Measurements from ENCODE around the gene LRRC15.

The LRRC15 gene

GRCh38 chr3:194386066-194386465, 16.5 kb upstream of the LRRC15 start:
- DNase-seq (ENCODE audit: low read depth, low spot score): no peak

DNA sequence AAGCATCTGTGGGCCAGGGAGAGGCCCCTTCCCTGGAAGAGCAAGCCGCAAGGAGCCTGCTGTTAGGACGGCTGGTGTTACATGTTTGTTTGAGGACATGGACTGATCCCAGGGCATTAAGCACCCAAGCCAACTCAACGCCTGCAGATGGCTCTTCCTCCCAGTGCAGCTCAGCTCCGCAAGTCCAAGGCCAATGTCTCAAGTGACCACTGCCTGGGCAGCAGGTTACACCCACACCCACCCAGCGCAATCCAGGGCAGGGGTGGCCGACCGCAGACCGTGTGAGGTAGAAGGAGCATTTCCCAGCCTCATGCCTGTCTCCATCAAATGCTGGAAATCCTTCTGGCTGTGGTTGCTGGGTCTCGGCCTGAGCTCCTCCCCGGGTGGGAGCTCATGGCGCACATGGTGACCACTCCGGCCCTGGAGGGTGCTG, 15.0 kb upstream of the LRRC15 start:
- no peak for DNase-seq (ENCODE audit: low read depth, low spot score)

GRCh38 chr3:194384156-194384555, 14.6 kb upstream of the LRRC15 start:
- DNase-seq (ENCODE audit: low read depth, low spot score): no peak

DNA sequence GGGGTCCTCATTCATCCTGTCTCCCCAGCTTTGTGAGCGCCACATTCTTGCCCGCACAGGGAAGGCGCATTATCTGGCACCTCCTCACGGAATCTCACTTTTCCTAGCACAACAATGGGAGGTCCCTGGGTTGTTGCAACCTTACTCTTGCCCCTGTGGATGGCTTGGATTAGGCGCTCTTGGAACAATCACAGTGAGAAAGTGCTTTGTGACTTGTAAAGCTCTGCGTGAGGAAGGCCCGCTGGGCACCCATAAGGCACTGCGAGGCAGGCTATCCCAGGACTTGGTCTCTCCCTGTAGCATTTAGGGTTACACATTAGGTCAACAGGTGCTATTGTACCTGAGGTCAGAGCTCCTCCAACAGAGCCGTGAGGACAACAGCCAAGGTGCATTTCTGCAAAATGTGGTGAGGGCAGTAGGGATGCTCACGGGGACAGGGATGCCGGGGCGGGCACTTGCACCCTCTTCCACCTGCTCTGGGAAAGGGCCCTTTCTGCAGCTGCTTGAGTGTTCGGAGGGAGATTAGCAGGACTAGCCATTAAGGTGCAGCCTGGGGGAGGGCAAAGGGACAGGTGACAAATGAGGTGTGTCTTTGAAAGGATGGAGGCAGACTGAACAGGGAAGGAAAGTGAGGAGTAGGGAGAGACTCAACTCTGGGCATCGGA, 13.9 kb upstream of the LRRC15 start:
- no peak for DNase-seq (ENCODE audit: low read depth, low spot score)

- DNase-seq (ENCODE audit: low read depth, low spot score): no peak
Observed at GRCh38 chr3:194382892-194383223, 13.3 kb upstream of the LRRC15 start.

- DNase-seq (ENCODE audit: low read depth, low spot score): no peak
Observed at GRCh38 chr3:194382196-194382891, 12.8 kb upstream of the LRRC15 start.

DNA sequence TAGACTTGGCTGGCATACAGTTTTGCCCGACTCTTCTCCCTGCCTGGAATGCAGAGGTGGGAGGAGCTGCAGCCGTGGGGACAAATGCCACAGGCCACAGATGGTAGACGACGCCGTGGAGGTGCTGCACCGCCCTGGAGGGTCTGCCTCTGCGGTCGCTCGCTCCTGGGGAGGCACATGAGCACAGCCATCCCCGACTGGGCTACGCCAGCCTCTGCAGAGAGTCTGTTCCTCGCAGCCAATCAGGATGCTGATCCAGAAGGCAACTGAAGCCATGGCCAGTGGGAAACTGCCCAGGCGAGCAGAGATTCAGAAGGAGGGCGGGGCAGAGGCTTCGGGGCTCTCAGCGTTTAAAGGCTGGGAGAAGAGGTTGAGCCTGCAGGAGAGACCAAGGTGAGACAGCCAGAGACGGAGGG, 11.9 kb upstream of the LRRC15 start:
- DNase-seq (ENCODE audit: low read depth, low spot score): no peak

DNA sequence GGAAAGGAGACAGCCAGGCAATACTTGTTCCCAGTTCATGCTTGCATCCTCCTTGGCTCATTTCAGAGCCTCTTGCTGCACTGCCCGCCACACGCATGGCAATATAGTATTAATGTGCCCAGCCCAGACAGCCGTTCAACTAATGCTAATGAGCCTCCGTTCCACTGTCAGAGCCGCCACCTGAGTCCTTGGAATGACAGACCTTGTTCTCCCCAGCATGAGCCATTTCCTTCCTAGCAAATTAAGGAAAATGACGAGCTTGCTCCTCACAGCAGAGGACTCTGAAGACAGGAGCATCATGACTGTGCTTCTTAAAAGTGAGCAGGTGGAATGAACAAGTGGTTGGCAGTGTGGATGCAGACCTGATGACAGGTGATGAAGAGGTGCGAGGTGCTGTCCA, 10.8 kb upstream of the LRRC15 start:
- no peak for DNase-seq (ENCODE audit: low read depth, low spot score)

GRCh38 chr3:194379651-194380050, 10.1 kb upstream of the LRRC15 start:
- no peak for DNase-seq (ENCODE audit: low read depth, low spot score)

DNA sequence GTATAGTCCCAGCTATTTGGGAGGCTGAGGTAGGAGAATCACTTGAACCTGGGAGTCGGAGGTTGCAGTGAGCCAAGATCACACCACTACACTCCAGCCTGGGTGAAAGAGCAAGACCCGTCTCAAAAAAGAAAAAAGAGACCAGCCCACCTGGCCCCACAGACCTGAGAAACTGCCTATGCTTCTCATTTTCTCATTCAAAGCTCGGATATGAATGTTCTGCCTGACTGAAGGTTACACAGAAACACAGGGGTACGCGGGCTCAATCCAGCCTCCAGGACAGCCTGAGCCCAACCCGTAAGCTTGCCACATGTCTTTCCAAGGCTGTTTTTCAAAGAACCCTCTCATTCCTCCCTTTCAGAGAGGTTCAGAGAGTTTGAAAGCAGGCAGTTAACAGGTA, 9.7 kb upstream of the LRRC15 start:
- no peak for DNase-seq (ENCODE audit: low read depth, low spot score)

GRCh38 chr3:194377708-194378107, 8.2 kb upstream of the LRRC15 start:
- no peak for DNase-seq (ENCODE audit: low read depth, low spot score)

DNA sequence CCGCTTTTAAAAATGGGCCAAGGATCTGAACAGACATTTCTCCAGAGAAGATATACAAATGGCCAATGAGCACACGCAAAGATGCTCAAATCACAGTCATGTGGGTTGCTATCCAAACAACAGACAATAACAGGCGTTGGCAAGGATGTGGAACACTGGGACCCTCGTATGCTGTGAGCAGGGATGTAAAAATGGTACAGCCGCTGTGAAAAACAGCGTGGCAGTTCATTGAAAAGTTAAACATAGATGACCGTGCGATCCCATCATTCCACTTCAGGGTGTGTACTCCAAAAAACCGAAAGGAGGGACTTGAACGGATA, 6.7 kb upstream of the LRRC15 start:
- DNase-seq (ENCODE audit: low read depth, low spot score): no peak

DNA sequence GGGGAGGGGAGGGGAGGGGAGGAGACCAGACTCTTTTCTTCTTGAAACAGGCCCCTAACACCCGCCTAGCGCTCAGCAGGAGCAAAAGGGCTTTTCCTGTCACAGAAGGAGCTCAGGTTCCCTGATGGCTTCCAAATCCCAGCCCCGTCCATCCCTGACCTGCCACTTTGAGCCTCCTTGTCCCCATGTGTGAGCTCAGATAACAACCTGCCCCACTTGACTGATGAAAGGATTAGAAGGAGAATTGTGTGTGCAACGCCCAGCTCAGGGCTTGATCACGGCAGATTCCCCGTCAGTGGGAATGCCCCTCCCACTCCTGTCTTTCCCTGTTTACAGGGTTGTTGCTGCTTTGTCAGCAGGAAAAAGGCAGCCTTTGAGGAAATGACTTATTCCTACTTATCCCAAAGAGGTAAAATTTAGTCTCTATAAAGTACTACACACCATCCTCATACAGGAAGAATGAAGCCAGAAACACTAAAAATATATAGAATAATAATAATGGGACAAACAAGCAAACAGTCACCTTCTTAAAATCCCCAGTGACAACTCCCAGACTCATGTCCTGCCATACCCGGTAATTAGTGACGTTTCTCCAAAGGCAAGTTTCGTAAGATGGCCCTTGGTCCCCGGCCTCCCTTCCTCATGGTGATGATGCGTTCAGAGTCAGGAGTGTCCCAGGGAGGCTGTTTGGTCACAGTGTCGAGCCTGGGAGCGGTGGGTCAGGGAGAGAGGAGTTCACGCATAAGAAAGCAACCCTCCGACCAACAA, 6.1 kb upstream of the LRRC15 start:
- no peak for DNase-seq (ENCODE audit: low read depth, low spot score)

DNA sequence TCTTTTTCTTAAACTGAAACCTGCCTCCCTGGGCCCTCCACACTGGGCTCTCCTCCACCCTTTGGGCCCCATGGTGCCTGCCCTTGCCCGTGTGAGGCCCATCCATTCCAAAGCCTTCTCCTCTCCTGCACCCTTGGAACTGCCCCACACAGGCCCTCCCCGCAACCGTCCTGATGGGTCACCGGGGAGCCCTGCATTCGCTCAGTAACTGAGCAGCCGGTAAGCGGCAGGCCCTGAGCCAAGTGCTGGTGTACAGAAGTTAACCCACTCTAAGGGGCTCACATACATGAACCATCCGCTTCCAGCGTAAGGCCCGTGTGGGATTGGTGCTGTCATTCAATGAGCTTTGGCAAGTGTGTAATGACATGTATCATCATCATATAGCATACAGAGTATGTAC, 5.4 kb upstream of the LRRC15 start:
- no peak for DNase-seq (ENCODE audit: low read depth, low spot score)

DNA sequence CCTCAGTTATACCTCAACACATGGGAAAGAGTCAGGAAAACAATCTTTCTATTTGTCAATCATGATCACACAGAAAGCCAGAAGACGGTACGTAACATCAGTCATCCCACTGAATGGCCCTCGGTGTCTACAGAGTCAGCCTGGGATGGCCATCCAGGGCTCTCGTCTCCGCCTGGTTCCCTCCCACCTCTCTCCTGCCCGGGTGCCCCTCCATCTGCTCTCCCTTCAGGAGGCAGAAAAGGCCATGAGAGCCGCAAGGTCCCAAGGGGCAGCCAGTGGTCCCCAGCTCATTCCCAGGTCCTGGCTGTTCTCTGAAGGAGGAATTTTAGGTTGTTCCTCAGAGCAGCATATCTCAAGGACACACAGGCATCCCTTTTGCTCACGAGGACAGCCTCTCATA, 4.4 kb upstream of the LRRC15 start:
- no peak for DNase-seq (ENCODE audit: low read depth, low spot score)

DNA sequence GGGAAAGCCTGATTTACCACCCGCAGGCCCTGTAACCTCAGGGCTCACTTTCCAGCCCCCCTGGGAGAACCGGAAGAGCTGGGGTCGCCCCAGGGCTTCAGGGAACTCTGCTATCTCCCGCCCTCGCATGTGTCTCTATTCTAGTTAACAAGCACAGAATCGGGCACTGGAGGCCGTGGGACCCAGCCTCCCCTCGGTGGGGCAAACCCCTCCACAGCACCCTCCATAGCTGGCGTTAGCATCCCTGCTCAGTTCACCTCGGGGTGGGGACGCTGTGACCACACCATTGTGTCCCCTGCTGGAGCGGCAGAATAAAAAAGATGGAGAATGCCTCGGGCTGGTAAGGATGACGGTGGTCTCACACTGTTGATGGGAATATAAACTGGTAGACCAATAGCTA, 3.5 kb upstream of the LRRC15 start:
- no peak for DNase-seq (ENCODE audit: low read depth, low spot score)

DNA sequence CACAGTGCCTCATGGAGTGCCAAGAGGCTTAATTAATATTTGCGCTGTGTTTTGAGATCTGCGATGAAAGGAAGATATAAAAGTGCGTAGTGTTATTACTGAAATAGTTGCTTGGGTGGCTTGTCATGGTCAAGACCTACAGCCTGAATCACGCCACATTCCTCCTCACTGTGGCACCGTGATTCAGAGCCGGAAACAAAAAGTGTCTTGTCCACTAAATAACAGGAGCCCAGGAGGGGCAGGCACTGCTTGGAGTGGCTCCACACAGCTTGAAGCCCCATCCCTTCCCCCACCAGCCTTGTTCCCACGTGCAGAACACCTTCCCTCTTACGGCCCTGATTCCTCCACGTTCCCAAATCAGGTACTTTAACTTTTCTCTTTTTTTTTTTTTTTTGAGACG, 1.2 kb upstream of the LRRC15 start:
- no peak for DNase-seq (ENCODE audit: low read depth, low spot score)

DNA sequence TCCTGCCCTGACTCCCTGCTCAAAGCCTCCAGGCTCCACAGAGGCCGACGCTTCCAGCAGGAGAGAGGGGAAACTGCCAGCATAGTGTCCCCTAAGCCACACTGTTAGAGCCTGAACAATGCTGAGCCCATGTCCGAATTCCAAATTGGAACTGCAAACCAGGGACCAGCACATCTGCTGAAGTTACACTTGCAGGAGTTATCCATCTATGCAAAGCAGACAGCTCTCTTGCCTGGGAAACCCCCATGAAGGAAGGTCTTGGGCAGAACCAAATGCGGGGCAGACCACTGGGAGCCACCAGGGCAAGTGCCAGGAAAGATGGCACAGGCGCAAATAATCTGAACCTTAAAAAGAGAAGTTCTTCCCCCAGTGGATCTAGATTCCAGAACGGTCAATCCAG, 625 bp downstream of the LRRC15 start:
- no peak for DNase-seq (ENCODE audit: low read depth, low spot score)

DNA sequence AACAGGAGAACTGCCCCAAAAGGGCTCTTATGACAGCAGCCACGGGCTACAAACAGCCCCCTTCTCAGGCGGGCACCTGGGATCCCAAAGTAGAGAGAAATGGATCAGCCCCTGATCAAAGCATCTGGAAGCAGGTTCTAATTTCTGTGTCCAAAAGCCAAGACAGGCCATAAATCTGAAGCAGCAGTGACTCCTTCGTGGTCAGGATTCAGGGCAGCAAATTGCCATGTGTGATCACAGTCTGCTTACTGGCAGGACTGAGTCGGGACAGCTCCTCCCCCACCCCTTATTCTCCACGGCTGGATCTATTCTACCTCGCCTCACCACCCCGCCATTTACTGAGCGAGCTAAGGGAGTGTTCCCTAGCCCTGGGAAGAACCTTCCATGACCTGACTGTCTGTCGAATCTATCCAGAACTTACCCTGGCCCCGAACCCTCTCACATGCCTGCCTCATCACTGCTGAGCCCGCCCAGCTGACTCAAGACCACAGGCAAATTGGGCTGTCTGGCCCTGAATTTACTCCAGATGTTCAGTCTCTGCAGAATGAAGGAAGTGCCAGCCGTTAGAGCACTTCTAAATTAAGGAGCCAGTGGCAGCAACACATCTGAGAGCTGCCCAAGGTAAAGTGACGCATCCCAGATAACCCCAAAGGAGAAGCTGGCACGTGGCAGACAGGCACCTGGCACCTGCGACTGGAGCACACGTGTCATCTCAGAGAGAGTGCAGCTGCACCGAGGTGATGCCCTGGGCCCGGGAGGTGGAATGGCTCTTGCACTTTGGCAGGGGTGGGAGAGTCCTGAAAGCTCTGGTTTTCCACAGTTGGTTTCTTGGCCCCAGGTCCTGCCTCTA, 1.3 kb downstream of the LRRC15 start:
- DNase-seq (ENCODE audit: low read depth, low spot score): no peak

DNA sequence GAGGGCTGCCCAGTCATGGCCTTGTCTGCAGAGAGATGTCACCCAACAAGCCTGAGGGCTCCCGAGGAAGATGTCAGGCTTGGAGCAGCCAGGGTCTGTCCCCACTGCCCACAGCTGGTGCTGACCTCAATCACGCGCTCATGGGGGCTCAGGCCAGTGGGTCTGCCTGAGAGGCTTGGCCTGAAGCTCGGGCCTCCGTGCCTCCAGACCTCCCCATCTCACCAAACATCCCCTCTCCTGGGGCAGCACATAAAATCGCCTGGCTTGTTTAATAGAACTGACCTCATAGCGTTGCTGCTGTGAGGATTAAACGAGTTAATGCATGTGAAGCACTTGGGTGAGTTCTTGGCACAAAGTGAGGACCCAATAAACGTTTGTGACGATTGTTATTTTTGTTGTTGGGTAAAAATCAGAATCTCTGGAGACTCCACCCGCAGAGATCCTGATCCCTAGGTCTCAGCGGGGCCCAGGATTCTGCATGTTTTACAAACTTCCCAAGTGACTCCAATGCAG, 3.5 kb downstream of the LRRC15 start:
- no peak for DNase-seq (ENCODE audit: low read depth, low spot score)

GRCh38 chr3:194365526-194365925, 4.0 kb downstream of the LRRC15 start:
- DNase-seq (ENCODE audit: low read depth, low spot score): no peak
